ENCODE measurements around the gene DLGAP3.
A peak's percentile ranks its signal among the peaks of the same experiment; 100 is the strongest.

DLGAP3 gene

GRCh38 chr1:34867415-34867814, 62.0 kb downstream of the DLGAP3 start:
- no peak for DNase-seq (ENCODE audit: low spot score)

GRCh38 chr1:34866762-34867109, 62.7 kb downstream of the DLGAP3 start:
- DNase-seq (ENCODE audit: low spot score): no peak

GRCh38 chr1:34865981-34866761, 63.3 kb downstream of the DLGAP3 start:
- peak; percentile 87 for DNase-seq (ENCODE audit: low spot score)

GRCh38 chr1:34865573-34865972, 63.9 kb downstream of the DLGAP3 start:
- peak; percentile 19 for DNase-seq (ENCODE audit: low spot score)

GRCh38 chr1:34864759-34865158, 64.7 kb downstream of the DLGAP3 start:
- no peak for DNase-seq (ENCODE audit: low spot score)

GRCh38 chr1:34863501-34863900, 65.9 kb downstream of the DLGAP3 start:
- DNase-seq (ENCODE audit: low spot score): no peak

GRCh38 chr1:34859446-34860200, 69.8 kb downstream of the DLGAP3 start, which contains the start of gene SMIM12:
Gene SMIM12 (minus strand): TSS chr1:34859749. CDS start chr1:34855977, 3,772 bp downstream.
- DNase-seq (ENCODE audit: low spot score): peak; percentile 91

GRCh38 chr1:34858901-34859445, 70.5 kb downstream of the DLGAP3 start:
- peak; percentile 23 for DNase-seq (ENCODE audit: low spot score)

- no peak for DNase-seq (ENCODE audit: low spot score)
These were observed 72.8 kb downstream of the DLGAP3 start for GRCh38 chr1:34856697-34857096.

GRCh38 chr1:34852677-34853217, 76.7 kb downstream of the DLGAP3 start:
- DNase-seq (ENCODE audit: low spot score): peak; percentile 91

- DNase-seq (ENCODE audit: low spot score): no peak
These were observed 77.9 kb downstream of the DLGAP3 start for GRCh38 chr1:34851431-34852105.

- DNase-seq (ENCODE audit: low spot score): no peak
These were observed 79.1 kb downstream of the DLGAP3 start for GRCh38 chr1:34850382-34850781.

GRCh38 chr1:34847094-34847493, 82.4 kb downstream of the DLGAP3 start:
- no peak for DNase-seq (ENCODE audit: low spot score)

GRCh38 chr1:34846265-34846664, 83.2 kb downstream of the DLGAP3 start:
- DNase-seq (ENCODE audit: low spot score): no peak

GRCh38 chr1:34845131-34845901, 84.1 kb downstream of the DLGAP3 start:
- DNase-seq (ENCODE audit: low spot score): no peak

GRCh38 chr1:34844252-34844634, 85.2 kb downstream of the DLGAP3 start:
- no peak for DNase-seq (ENCODE audit: low spot score)

GRCh38 chr1:34843392-34844251, 85.8 kb downstream of the DLGAP3 start:
- no peak for DNase-seq (ENCODE audit: low spot score)

GRCh38 chr1:34842952-34843371, 86.5 kb downstream of the DLGAP3 start:
- no peak for DNase-seq (ENCODE audit: low spot score)

- no peak for DNase-seq (ENCODE audit: low spot score)
These were observed 87.4 kb downstream of the DLGAP3 start for GRCh38 chr1:34842073-34842472.

- DNase-seq (ENCODE audit: low spot score): no peak
These were observed 89.0 kb downstream of the DLGAP3 start for GRCh38 chr1:34840426-34840825.

All from germinal center (tissue), 1 donor.